Fibroblast of pulmonary artery (primary cell): ENCODE data around the gene PGRMC2.
A peak's percentile ranks its signal among the peaks of the same experiment; 100 is the strongest.

Source experiments
- DNase-seq: peaks from one replicate; pipeline ENCODE4 v3.0.0-alpha.2; 2010; ENCODE audit warnings: low read depth
- H3K4me3 ChIP-seq: replicated peaks from 2 replicates; pipeline ENCODE4 v1.5.1; 2011; ENCODE audit warnings: low read depth, mild to moderate bottlenecking, control low read depth, low read length, moderate library complexity
- CTCF ChIP-seq: IDR thresholded peaks from 2 replicates; pipeline ENCODE4 v1.5.1; 2011; ENCODE audit warnings: mild to moderate bottlenecking, control low read depth, low read length, inconsistent platforms; ENCODE audit errors: missing control alignments

PGRMC2 gene

GRCh38 chr4:128287141-128287870 lies at the start of gene PGRMC2:
PGRMC2 (minus strand) TSS chr4:128287813; CDS start chr4:128287790, 23 bp downstream.
- H3K4me3 ChIP-seq = peak within 1 kb of the TSS; percentile 77
- peak; percentile 35 for DNase-seq
- TF ChIP-seq CTCF = no peak

- DNase-seq = no peak
- no peak for TF ChIP-seq CTCF
- no peak overlapping the region for H3K4me3 ChIP-seq
These were observed 47.9 kb upstream of the PGRMC2 start for GRCh38 chr4:128335541-128335940.

- no peak overlapping the region for H3K4me3 ChIP-seq
- TF ChIP-seq CTCF = no peak
These were observed 46.6 kb upstream of the PGRMC2 start for GRCh38 chr4:128334256-128334655.

GRCh38 chr4:128333309-128334018 lies 45.9 kb upstream of the PGRMC2 start:
- DNase-seq = peak; percentile 34
- H3K4me3 ChIP-seq = no peak overlapping the region
- TF ChIP-seq CTCF = no peak

More at GRCh38 chr4:128334256-128334655, 46.6 kb upstream of the PGRMC2 start:
- DNase-seq = no peak

- H3K4me3 ChIP-seq = no peak overlapping the region
- DNase-seq = peak; percentile 23
- no peak for TF ChIP-seq CTCF
These were observed 44.5 kb upstream of the PGRMC2 start for GRCh38 chr4:128332081-128332480.

- no peak overlapping the region for H3K4me3 ChIP-seq
- no peak for DNase-seq
- no peak for TF ChIP-seq CTCF
These were observed 42.0 kb upstream of the PGRMC2 start for GRCh38 chr4:128329638-128330037.
